Measurements from ENCODE around the gene TYROBP. TPM values are rescaled to one million over a fixed set of nuclear protein-coding genes. Genes with fewer than 3 reads are reported as not detected.
"Not testable (repeated sequence)": the region's sequence is repeated elsewhere in the genome, so short reads cannot be mapped to it uniquely, and the experiment has no call there.

The TYROBP gene
- total RNA-seq (2021; ENCODE audit: unreplicated experiment) (not detected), Bru-seq, nascent RNA (not detected), BruChase-seq, experiment 1, labeled RNA remaining after a 2-hour chase (not detected), BruChase-seq, experiment 2, labeled RNA remaining after a 6-hour chase (percentile 14 among the genes with signal in this experiment)
- not detected for polyA plus RNA-seq (2012; ENCODE audit: insufficient read length)
- long read RNA-seq: 0 reads

GRCh38 chr19:35908010-35908441 is at the start of gene TYROBP:
Gene TYROBP, minus strand, starts transcription at chr19:35908295. Its CDS starts 67 bp downstream, at chr19:35908228.
- ATAC-seq (no peak), DNase-seq (ENCODE audit: low read depth, low spot score) (no peak)
- POLR2A ChIA-PET: interaction anchor here (0.6 kb wide), 1 partner anchor 129 kb away, joined by 7 read pairs; no protein-coding TSS in a partner anchor
- H3K27me3 ChIP-seq (ENCODE audit: control insufficient read depth, insufficient read depth, low read length): no peaks in the 10 kb centered on the region
- no peaks in the 10 kb centered on the region for H3K9me3 ChIP-seq (ENCODE audit: control insufficient read depth, insufficient read depth, low read depth, low read length)
- H3K36me3 ChIP-seq (ENCODE audit: control insufficient read depth, insufficient read depth, low read length): no peaks in the 10 kb centered on the region
- TF ChIP-seq CTCF (IDR thresholded peaks at IDR 0.05) (no peak), REST (IDR thresholded peaks at IDR 0.05; ENCODE audit: insufficient read depth in 1 of 2, low read depth in 2 of 2, low read length in 1 of 2) (no peak), SIN3A (IDR thresholded peaks at IDR 0.05; ENCODE audit: borderline replicate concordance, insufficient read depth, low read depth, low read length) (no peak), TCF7L2 (IDR thresholded peaks at IDR 0.05; ENCODE audit: low read depth, low read length) (no peak), POLR2AphosphoS5 (IDR thresholded peaks at IDR 0.05; ENCODE audit: low read depth, low read length) (no peak)
- in situ Hi-C loops (cut with HindIII; ENCODE audit: low pct_unique_long_range_greater_than_20kb, low sequenced_read_pairs): loop anchor here (10.0 kb wide), 1 partner anchor 73 kb away; no protein-coding TSS in a partner anchor
- no TSS peak for BruUV-seq (replicated peaks)
- 0 out of 2 replicates have a peak, but pooled peaks cover 3% of the 10 kb centered on the region for H3K4me1 ChIP-seq (ENCODE audit: control insufficient read depth, insufficient read depth, low read length)
- intact Hi-C loops (cut with micrococcal nuclease; ENCODE audit: unreplicated experiment): no loop called here
- no peak within 1 kb of the TSS for H3K4me3 ChIP-seq (ENCODE audit: low read depth in 2 of 2, low read length in 2 of 2)
- no peak within 1 kb of the TSS for H3K27ac ChIP-seq (ENCODE audit: low read length)
- CTCF ChIA-PET: no interaction called here

DNA sequence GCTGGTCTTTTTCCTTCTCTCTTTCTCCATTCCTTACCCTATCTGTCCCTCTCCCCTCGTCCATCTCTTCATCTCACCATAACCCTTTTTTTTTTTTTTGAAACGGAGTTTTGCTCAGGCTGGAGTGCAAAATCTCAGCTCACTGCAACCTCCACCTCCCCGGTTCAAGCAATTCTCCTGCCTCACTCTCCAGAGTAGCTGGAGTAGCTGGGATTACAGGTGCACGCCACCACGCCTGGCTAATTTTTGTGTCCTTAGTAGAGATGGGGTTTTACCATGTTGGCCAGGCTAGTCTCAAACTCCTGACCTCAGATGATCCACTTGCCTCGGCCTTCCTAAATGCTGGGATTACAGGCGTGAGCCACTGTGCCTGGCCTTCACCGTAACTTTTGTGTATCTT is 49.3 kb upstream of the TYROBP start:
- CTCF ChIA-PET; H3K4me3 ChIP-seq (ENCODE audit: low read depth in 2 of 2, low read length in 2 of 2); H3K27me3 ChIP-seq (ENCODE audit: control insufficient read depth, insufficient read depth, low read length); H3K27ac ChIP-seq (ENCODE audit: low read length); intact Hi-C loops (cut with micrococcal nuclease; ENCODE audit: unreplicated experiment); POLR2A ChIA-PET; H3K36me3 ChIP-seq (ENCODE audit: control insufficient read depth, insufficient read depth, low read length); H3K9me3 ChIP-seq (ENCODE audit: control insufficient read depth, insufficient read depth, low read depth, low read length); H3K4me1 ChIP-seq (ENCODE audit: control insufficient read depth, insufficient read depth, low read length); BruUV-seq (replicated peaks); ATAC-seq; DNase-seq (ENCODE audit: low read depth, low spot score); in situ Hi-C loops (cut with HindIII; ENCODE audit: low pct_unique_long_range_greater_than_20kb, low sequenced_read_pairs): not testable (repeated sequence)
